CD14-positive monocyte (primary cell): ENCODE results near the gene EPS8L3. TPM values are rescaled to one million over a fixed set of nuclear protein-coding genes. Genes with fewer than 3 reads are reported as not detected.

ENCODE experiments used
- DNase-seq, 3 donors: peaks; one replicate each; pipeline ENCODE4 v3.0.0-alpha.2; 2011 to 2022
- H2AFZ ChIP-seq: 2 replicates; pipeline ENCODE4 v1.6.0; 2012; ENCODE audit warnings: mild to moderate bottlenecking, low read depth, low read length, inconsistent platforms; ENCODE audit not compliant: insufficient read depth, poor library complexity, severe bottlenecking
- H3K27ac ChIP-seq, 2 donors: 1 replicate in 1 of 2; 2 replicates in 1 of 2; pipeline ENCODE4 v1.5.1; 2012 to 2013; ENCODE audit warnings: low read length in 2 of 2, control low read depth in 1 of 2, inconsistent platforms in 1 of 2, low read depth in 1 of 2, mild to moderate bottlenecking in 1 of 2
- H3K27me3 ChIP-seq, 2 donors: one replicate each; pipeline versions ENCODE4 v1.6.0 to v1.6.1; 2011 to 2013; ENCODE audit warnings: low read length in 2 of 2; ENCODE audit not compliant: control insufficient read depth in 2 of 2, insufficient read depth in 2 of 2
- H3K36me3 ChIP-seq, 2 donors: replicated peaks in 1 of 2; 1 replicate in 1 of 2; 2 replicates in 1 of 2; pipeline versions ENCODE4 v1.5.1 to v1.6.1; 2012 to 2013; ENCODE audit warnings: low read length in 2 of 2, control low read depth in 1 of 2, inconsistent platforms in 1 of 2, mild to moderate bottlenecking in 1 of 2; ENCODE audit not compliant: insufficient read depth in 2 of 2, control insufficient read depth in 1 of 2
- H3K4me1 ChIP-seq, 2 donors: 1 replicate in 1 of 2; 2 replicates in 1 of 2; pipeline versions ENCODE4 v1.5.1 to v1.6.1; 2012 to 2013; ENCODE audit warnings: low read length in 2 of 2, control low read depth in 1 of 2, inconsistent platforms in 1 of 2, mild to moderate bottlenecking in 1 of 2, moderate library complexity in 1 of 2; ENCODE audit not compliant: insufficient read depth in 2 of 2, control insufficient read depth in 1 of 2
- H3K4me2 ChIP-seq: replicated peaks from 2 replicates; pipeline ENCODE3; 2012; ENCODE audit warnings: low read length, moderate library complexity, mild to moderate bottlenecking; ENCODE audit not compliant: poor library complexity, severe bottlenecking; ENCODE audit errors: extremely low read depth
- H3K4me3 ChIP-seq, 3 experiments: fragments of 200-600 bp in 1 of 3; sonication (generic) in 1 of 3; replicated peaks in 1 of 3; 1 replicate in 2 of 3; 2 replicates in 1 of 3; pipeline ENCODE4 v1.5.1; 2011 to 2013; ENCODE audit warnings: low read length in 3 of 3, mild to moderate bottlenecking in 3 of 3, control low read depth in 2 of 3, low read depth in 2 of 3, inconsistent platforms in 1 of 3, moderate library complexity in 1 of 3
- H3K79me2 ChIP-seq: 2 replicates; pipeline ENCODE4 v1.6.0; 2012; ENCODE audit warnings: mild to moderate bottlenecking, control low read depth, inconsistent platforms, low read length, moderate library complexity; ENCODE audit not compliant: insufficient read depth
- H3K9ac ChIP-seq: 2 replicates; pipeline ENCODE4 v1.6.0; 2017; ENCODE audit warnings: low read length, mild to moderate bottlenecking; ENCODE audit not compliant: insufficient read depth, poor library complexity, severe bottlenecking
- H3K9me3 ChIP-seq, 2 donors: replicated peaks in 1 of 2; 1 replicate in 1 of 2; 2 replicates in 1 of 2; pipeline versions ENCODE4 v1.5.1 to v1.6.1; 2012 to 2013; ENCODE audit warnings: low read length in 2 of 2, control low read depth in 1 of 2; ENCODE audit not compliant: control insufficient read depth in 1 of 2, insufficient read depth in 1 of 2
- H4K20me1 ChIP-seq: 2 replicates; pipeline ENCODE4 v1.6.0; 2012; ENCODE audit warnings: mild to moderate bottlenecking, low read length, control low read depth, moderate library complexity; ENCODE audit not compliant: insufficient read depth
- H3K27ac Mint-ChIP-seq, 7 donors: one replicate each; pipeline ENCODE4 v1.8.0; 2020; ENCODE audit warnings: mild to moderate bottlenecking in 7 of 7, mixed read lengths in 7 of 7, moderate library complexity in 6 of 7, inconsistent platforms in 2 of 7
- H3K27me3 Mint-ChIP-seq, 3 donors: one replicate each; pipeline ENCODE4 v1.8.0; 2021 to 2022; ENCODE audit warnings: low read depth in 3 of 3, mild to moderate bottlenecking in 3 of 3, mixed read lengths in 3 of 3, moderate library complexity in 3 of 3, inconsistent platforms in 1 of 3
- H3K36me3 Mint-ChIP-seq, 2 donors: one replicate each; pipeline ENCODE4 v1.8.0; 2020; ENCODE audit warnings: mixed read lengths in 2 of 2, inconsistent platforms in 1 of 2, mild to moderate bottlenecking in 1 of 2
- H3K4me1 Mint-ChIP-seq: one replicate; pipeline ENCODE4 v1.8.0; 2020; ENCODE audit warnings: mild to moderate bottlenecking, mixed read lengths
- H3K4me3 Mint-ChIP-seq, 2 donors: one replicate each; pipeline ENCODE4 v1.8.0; 2020; ENCODE audit warnings: mild to moderate bottlenecking in 2 of 2, mixed read lengths in 2 of 2, moderate library complexity in 1 of 2
- H3K9me3 Mint-ChIP-seq, 7 donors: one replicate each; pipeline ENCODE4 v1.8.0; 2020 to 2022; ENCODE audit warnings: mixed read lengths in 7 of 7, mild to moderate bottlenecking in 6 of 7, moderate library complexity in 6 of 7, inconsistent platforms in 2 of 7
- WGBS: methylation state at CpG from one replicate; pipeline ENCODE4 v1.1.5; 2013; ENCODE audit warnings: missing lambda C conversion rate; ENCODE audit not compliant: insufficient coverage; 5-methylcytosine and 5-hydroxymethylcytosine counted together
- intact Hi-C, 2 donors: fragments of 100-400 bp; cut with micrococcal nuclease; formaldehyde crosslinking; loops; one replicate each; pipeline versions ENCODE4 v1.15.0 to v1.15.1; 2023
- polyA plus RNA-seq, 3 donors: library from polyadenylated mRNA; depleted of rRNA in 1 of 3; unstranded in 2 of 3; stranded (reverse) in 1 of 3; fragments of 300-500 nt in 2 of 3; fragments of >200 nt in 1 of 3; fragmentation: Illumina TruSeq in 2 of 3; gene quantifications; 1 replicate in 2 of 3; 2 replicates in 1 of 3; pipeline ENCODE4 v1.2.3, GENCODE V29; 2012 to 2021
- TF ChIP-seq, protein P1 (sequence below): fragments of 200-600 bp; IDR thresholded peaks from one replicate; pipeline ENCODE4 v1.8.0; 2022; ENCODE audit warnings: antibody characterized with exemption, mild to moderate bottlenecking

The EPS8L3 gene
- polyA plus RNA-seq, 3 donors: not detected

DNA sequence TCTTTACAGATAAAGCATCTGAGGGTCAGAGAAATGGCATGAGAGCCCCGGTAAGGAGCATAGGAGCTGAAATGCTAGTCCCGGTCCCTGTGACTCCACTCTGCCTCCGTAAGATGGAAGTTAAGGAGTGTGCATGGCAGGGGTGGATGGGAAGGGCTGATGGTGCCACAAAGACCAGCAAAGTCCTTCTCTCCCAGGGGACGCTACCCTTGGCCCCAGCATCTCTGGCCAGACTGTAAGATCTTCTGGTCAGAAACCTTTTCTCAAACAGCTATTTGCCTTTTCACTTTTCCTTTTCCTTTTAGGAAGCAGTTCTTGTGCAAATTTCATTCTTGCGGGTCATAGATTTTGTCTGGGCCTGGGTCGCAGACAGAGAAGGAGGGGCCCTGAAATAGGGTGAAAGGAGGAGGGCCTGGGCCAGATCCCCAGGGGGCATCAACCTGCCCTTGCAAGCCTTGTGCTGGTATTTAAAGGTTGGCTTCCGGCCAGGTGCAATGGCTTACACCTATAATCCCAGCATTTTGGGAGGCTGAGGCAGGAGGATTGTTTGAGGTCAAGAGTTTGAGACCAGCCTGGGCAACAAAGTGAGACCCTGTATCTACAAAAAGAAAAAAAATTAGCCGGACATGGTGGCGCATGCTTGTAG is 14.4 kb upstream of the EPS8L3 start:
- no peak overlapping the region for H3K4me3 Mint-ChIP-seq
- Histone ChIP-seq H3K4me1 (no peaks in the 10 kb centered on the region), H3K27me3 (no peaks in the 10 kb centered on the region), H3K4me2 (no peak overlapping the region), H3K27ac (no peak overlapping the region), H4K20me1 (no peaks in the 10 kb centered on the region), H3K79me2 (no peaks in the 10 kb centered on the region), H3K4me3 (no peak overlapping the region), H2AFZ (no peak overlapping the region), H3K9me3 (no peaks in the 10 kb centered on the region), H3K36me3 (no peaks in the 10 kb centered on the region), H3K9ac (no peak overlapping the region)
- no peak overlapping the region for H3K27ac Mint-ChIP-seq
- H3K36me3 Mint-ChIP-seq: no peaks in the 10 kb centered on the region
- no peak for DNase-seq
- intact Hi-C loops: loop anchor here (2.0 to 5.0 kb wide), 3 partner anchors 44 to 233 kb away; no protein-coding TSS in a partner anchor
- H3K27me3 Mint-ChIP-seq: peaks cover 0 to 13% (median 3%) of the 10 kb centered on the region in 3 donors
- no CpG with 5 or more reads among the region's 9 CpGs for WGBS
- peaks cover 4% of the 10 kb centered on the region for H3K4me1 Mint-ChIP-seq
- H3K9me3 Mint-ChIP-seq: peaks cover 0 to 8% (median 0%) of the 10 kb centered on the region in 7 donors
- TF ChIP-seq, protein P1, sequence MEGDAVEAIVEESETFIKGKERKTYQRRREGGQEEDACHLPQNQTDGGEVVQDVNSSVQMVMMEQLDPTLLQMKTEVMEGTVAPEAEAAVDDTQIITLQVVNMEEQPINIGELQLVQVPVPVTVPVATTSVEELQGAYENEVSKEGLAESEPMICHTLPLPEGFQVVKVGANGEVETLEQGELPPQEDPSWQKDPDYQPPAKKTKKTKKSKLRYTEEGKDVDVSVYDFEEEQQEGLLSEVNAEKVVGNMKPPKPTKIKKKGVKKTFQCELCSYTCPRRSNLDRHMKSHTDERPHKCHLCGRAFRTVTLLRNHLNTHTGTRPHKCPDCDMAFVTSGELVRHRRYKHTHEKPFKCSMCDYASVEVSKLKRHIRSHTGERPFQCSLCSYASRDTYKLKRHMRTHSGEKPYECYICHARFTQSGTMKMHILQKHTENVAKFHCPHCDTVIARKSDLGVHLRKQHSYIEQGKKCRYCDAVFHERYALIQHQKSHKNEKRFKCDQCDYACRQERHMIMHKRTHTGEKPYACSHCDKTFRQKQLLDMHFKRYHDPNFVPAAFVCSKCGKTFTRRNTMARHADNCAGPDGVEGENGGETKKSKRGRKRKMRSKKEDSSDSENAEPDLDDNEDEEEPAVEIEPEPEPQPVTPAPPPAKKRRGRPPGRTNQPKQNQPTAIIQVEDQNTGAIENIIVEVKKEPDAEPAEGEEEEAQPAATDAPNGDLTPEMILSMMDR: no peak

- Mint-ChIP-seq H3K4me1 (peaks cover 4% of the 10 kb centered on the region), H3K9me3 (peaks cover 0 to 8% (median 0%) of the 10 kb centered on the region in 7 donors), H3K27me3 (peaks cover 0 to 13% (median 3%) of the 10 kb centered on the region in 3 donors), H3K27ac (peak overlapping the region in 4 of 7 donors; percentile 15 to 58 (median 22)), H3K4me3 (no peak overlapping the region), H3K36me3 (no peaks in the 10 kb centered on the region)
- Histone ChIP-seq H3K79me2 (no peaks in the 10 kb centered on the region), H3K27me3 (no peaks in the 10 kb centered on the region), H3K9me3 (no peaks in the 10 kb centered on the region), H3K27ac (no peak overlapping the region), H2AFZ (no peak overlapping the region), H4K20me1 (no peaks in the 10 kb centered on the region), H3K4me3 (no peak overlapping the region), H3K4me1 (no peaks in the 10 kb centered on the region), H3K9ac (no peak overlapping the region), H3K4me2 (no peak overlapping the region), H3K36me3 (no peaks in the 10 kb centered on the region)
- no peak for DNase-seq
- intact Hi-C loops: loop anchor here (2.0 to 5.0 kb wide), 3 partner anchors 45 to 233 kb away; no protein-coding TSS in a partner anchor
- TF ChIP-seq, protein P1: no peak
- 89% methylated on average over 6 of the region's 7 CpGs for WGBS
These were observed 13.7 kb upstream of the EPS8L3 start for GRCh38 chr1:109777436-109777835.
